Measurements from ENCODE around the gene EGFLAM.

EGFLAM gene

GRCh38 chr5:38448568-38449350 lies 190.4 kb downstream of the EGFLAM start:
- DNase-seq (ENCODE audit: low read depth), result no peak

DNA sequence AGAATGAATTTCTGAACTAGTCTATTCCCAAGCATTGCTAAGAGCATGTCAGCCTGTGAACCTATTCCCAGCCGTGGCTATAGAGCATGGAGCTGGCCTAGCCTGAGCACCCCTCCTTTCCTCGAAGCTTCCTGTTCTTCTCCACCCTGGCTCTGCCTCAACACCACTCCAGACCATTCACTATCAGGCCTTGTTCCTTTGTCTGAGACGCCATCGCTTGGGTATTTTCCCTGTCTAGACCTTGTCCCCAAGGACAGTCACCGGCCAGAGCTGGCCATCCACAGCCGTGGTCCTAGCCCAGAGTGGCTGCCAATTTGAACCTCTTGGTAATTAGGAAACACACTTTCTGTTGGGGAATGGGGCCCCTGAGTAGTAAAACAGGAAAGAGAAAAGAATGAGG lies 192.3 kb downstream of the EGFLAM start:
- DNase-seq (ENCODE audit: low read depth), result no peak

- DNase-seq (ENCODE audit: low read depth), result no peak
Measured at GRCh38 chr5:38451074-38451725, 192.8 kb downstream of the EGFLAM start.

DNA sequence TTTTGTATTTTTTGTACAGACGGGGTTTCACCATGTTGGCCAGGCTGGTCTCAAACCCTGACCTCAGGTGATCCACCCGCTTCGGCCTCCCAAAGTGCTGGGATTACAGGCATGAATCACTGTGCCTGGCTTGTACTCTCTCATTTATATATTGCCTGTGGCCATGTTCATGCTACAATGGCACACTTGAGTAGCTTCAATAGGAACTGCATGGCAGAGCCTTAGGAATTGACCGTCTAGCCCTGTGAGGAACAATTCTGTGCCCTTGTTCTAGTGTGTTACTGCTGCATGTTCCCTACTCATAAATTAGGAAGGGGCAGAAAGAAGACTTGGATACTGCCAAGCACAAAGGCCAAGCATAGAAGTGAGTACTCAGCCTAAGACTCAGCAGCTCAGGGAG lies 193.8 kb downstream of the EGFLAM start:
- DNase-seq (ENCODE audit: low read depth), result no peak

- no peak for DNase-seq (ENCODE audit: low read depth)
Measured at GRCh38 chr5:38453506-38453905, 195.1 kb downstream of the EGFLAM start.

DNA sequence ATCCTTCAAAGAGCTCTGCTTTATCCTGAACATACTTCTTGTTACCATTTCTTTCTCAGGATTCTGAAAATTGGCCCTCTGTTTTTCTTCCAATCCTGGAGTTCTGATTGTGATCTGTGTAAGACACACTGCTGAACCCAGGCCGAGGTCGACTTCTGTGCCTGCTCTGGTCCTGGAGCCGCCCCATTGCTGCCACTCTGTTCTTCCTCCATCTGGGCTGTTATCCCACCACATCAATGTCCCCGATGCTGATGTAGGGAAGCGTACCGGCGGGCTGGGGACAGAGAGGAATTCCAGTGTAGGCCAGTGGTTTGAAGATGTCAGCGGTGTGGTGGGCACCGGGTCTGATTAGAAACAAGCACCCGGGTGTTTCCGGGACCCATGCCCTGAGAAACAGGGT lies 195.6 kb downstream of the EGFLAM start:
- no peak for DNase-seq (ENCODE audit: low read depth)

- DNase-seq (ENCODE audit: low read depth), result no peak
Measured at GRCh38 chr5:38455796-38456330, 197.5 kb downstream of the EGFLAM start.

DNA sequence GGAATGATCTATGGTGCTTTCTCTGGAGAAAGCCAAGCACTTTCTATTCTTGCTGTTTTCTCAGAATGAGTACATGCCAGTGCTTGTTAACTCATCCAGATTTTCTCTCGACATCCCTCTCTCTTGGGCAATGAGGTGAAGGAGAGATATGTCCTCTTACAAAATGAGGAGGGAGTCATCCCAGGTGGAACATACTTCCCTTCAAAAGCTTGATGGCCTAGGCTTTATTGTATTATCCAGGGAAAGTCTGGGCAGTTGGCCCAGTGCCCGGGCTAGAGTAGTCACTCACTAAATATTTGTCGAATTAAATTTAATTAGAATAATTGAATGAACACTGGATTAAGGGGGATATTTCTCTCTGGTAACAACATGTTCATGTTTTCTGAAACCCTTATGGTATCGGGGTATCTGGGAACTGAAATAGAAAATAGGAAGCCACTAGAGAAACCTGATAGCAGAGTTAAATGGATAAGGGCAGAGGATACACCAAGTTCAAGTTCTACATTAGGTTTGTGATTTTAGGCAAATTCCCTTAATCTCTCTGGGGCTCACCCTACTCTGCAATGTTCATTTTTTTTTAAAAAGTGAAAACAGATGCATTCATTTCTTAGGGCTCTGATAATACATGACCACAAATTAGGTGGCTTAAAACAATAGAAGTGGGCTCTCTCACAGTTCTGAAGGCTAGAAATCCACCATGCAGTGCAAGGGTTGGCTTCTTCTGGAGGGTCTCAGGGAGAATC lies 198.5 kb downstream of the EGFLAM start:
- DNase-seq (ENCODE audit: low read depth), result no peak

DNA sequence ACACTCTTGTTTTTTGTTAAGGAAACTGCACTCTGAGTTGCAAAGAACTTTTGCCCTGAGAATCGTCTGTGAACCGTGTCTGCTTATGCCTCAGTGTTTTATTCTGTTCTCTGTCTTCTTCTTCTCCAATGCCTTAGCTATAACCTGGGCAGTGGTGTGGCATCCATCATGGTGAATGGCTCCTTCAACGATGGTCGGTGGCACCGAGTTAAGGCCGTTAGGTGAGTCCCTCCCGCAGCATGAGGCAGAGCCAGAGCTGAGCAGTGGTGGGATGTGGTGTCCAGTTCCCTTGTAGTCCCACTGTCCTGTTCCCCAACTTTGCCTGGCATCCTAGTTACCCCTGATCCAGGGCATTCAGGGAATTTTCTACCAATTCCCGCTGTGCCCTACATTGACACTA lies 199.8 kb downstream of the EGFLAM start:
- DNase-seq (ENCODE audit: low read depth), result no peak

GRCh38 chr5:38462976-38463633 lies 204.7 kb downstream of the EGFLAM start:
- no peak for DNase-seq (ENCODE audit: low read depth)

- DNase-seq (ENCODE audit: low read depth), result peak; percentile 91
Measured at GRCh38 chr5:38463634-38464521, 205.5 kb downstream of the EGFLAM start.

DNA sequence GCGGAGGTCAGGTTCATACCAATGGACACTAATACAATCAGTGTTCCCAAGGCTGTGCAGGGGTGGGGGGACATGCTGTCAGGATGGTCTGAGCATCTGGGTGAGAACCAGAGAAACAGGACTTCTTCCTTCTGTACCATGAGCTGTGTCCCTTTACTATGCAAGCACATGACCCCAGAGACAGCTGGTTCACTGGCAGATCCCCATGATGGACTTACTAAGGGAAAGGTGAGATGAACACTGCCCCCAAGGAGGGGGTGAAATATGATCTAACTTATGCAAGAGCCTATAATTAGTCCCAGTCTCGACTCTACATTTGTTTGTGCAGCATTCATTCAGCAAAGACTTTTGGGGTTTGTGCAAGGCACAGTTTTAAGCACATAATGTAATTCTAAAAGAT lies 206.7 kb downstream of the EGFLAM start:
- no peak for DNase-seq (ENCODE audit: low read depth)

- DNase-seq (ENCODE audit: low read depth), result no peak
Measured at GRCh38 chr5:38465702-38466423, 207.5 kb downstream of the EGFLAM start.

- DNase-seq (ENCODE audit: low read depth), result no peak
Measured at GRCh38 chr5:38466424-38467189, 208.2 kb downstream of the EGFLAM start.

DNA sequence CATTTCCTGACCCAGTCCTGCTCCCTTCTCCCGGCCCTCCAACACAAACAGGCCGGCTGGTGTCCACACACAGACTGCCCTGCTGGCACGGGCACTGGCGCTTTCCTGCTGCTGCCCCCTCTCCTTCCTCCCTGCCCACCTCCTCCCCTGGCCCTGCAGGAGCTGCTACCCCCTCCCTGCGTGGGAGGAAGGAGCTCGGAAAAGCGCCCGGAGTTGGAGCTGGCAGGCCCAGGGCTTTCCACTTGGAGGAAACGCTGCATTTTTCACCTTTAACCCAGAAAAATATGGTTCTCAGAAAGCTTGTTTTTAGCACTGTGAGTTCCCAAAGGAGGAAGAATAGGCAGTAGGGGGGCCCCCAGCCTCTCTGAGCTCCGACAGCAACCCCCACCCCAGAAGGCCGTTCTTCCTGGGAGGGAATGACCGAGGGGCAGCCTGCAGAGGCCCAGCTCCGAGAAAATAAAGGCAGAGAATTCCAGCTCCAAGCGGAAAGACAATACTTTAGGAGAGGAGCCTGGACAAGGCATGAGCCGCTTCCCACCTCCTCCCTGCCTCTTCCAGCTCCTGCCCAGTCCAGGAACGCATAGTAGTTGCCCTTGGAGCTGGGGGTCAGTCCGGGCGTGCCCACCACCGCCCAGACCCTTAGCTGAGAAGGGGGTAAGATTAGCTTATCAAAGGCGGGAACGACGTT lies 209.1 kb downstream of the EGFLAM start:
- no peak for DNase-seq (ENCODE audit: low read depth)

DNA sequence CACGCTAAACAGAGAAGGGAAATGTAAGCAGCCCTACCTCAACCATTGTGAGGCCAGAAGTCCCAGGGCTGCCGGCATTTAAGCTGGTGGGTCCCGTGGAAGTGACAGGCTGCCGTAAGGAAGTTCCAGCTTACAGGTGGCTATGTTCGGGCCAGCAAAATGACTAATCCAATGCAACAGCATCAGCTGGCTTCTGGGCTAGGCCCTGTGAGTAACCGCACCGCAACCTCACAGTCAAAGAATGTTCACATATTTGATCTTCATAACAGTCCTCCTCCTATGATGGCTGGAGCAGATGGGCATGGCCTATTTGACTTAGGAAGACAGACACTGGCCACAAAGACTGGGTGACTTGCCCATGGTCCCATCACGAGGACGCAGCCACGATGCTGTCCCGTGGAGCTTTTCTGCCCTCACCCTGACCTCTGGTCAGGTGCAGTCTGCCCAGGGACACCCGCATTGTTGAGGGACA lies 209.9 kb downstream of the EGFLAM start:
- DNase-seq (ENCODE audit: low read depth), result peak; percentile 83

- DNase-seq (ENCODE audit: low read depth), result no peak
Measured at GRCh38 chr5:38468978-38469706, 210.8 kb downstream of the EGFLAM start.

DNA sequence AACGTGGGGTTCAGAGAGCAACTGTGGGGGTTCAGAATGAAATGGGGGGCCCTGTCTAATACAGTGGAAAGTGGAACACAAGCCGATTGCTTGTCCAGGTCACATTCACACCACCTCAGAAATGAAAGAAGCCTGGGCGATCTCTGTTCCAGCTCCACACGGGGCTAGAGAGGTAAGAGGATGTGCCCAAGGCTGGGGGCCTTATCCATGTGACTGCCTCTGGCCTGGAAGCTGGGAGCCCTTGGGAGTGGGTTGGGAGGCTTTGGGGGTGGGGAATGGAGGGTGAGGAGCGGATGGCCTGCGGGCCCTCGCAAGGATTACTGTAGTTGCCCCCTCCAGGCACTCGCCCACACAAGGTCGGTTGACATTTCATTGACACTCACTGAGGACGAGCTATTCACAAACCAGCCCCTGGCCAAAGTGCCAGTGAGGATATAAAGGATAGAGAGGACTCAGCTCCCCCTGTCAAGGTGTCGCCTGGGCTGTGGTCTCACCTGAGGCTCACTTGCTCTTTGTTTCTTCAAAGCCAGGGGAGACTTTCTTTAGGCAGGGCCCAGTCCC lies 211.4 kb downstream of the EGFLAM start:
- DNase-seq (ENCODE audit: low read depth), result no peak

Measured in stromal cell of bone marrow (primary cell).